HUES64 (cell line): Measurements from ENCODE around the gene SEC14L6. TPM values are rescaled to one million over a fixed set of nuclear protein-coding genes. Genes with fewer than 3 reads are reported as not detected.
"Not testable (repeated sequence)": the region's sequence is repeated elsewhere in the genome, so short reads cannot be mapped to it uniquely, and the experiment has no call there.

Experiments used
- H3K27ac ChIP-seq: 2 replicates; pipeline ENCODE4 v1.7.0; 2013; ENCODE audit warnings: low read depth, low read length, inconsistent platforms
- H3K27me3 ChIP-seq: 2 replicates; pipeline ENCODE4 v1.6.1; 2013; ENCODE audit warnings: mild to moderate bottlenecking, low read length; ENCODE audit not compliant: insufficient read depth
- H3K36me3 ChIP-seq: 2 replicates; pipeline ENCODE4 v1.6.1; 2013; ENCODE audit warnings: mild to moderate bottlenecking, low read length; ENCODE audit not compliant: insufficient read depth
- H3K4me1 ChIP-seq: 2 replicates; pipeline ENCODE4 v1.6.1; 2013; ENCODE audit warnings: mild to moderate bottlenecking, low read length, moderate library complexity; ENCODE audit not compliant: insufficient read depth
- H3K4me3 ChIP-seq: 2 replicates; pipeline ENCODE4 v1.5.1; 2013; ENCODE audit warnings: mild to moderate bottlenecking, low read length, moderate library complexity
- H3K9ac ChIP-seq: 2 replicates; pipeline ENCODE4 v1.6.1; 2013; ENCODE audit warnings: mild to moderate bottlenecking, low read depth, low read length
- H3K9me3 ChIP-seq: 2 replicates; pipeline ENCODE4 v1.6.1; 2013; ENCODE audit warnings: low read depth, low read length; ENCODE audit not compliant: insufficient read depth
- WGBS: fragments of 150-250, 120-280 bp; methylation state at CpG from one replicate; pipeline ENCODE4 v1.1.7; 2013; ENCODE audit warnings: missing lambda C conversion rate; 5-methylcytosine and 5-hydroxymethylcytosine counted together
- polyA plus RNA-seq, 2 experiments: library from polyadenylated mRNA; stranded (reverse); fragments of 50-300 nt; gene quantifications; one replicate each; pipeline ENCODE4 v1.2.3, GENCODE V29; 2013

SEC14L6 gene
- 0.95 TPM for polyA plus RNA-seq (2013, experiment 1 of 2)
- 0.95 TPM for polyA plus RNA-seq (2013, experiment 2 of 2)

GRCh38 chr22:30546616-30547015 lies at the start of gene SEC14L6:
SEC14L6 (minus strand) TSS chr22:30546741; CDS start chr22:30546682, 59 bp downstream.
- Histone ChIP-seq H3K27me3 (peaks cover 24% of the 10 kb centered on the region), H3K9me3 (no peaks in the 10 kb centered on the region), H3K9ac (no peak within 1 kb of the TSS), H3K27ac (no peak within 1 kb of the TSS), H3K4me1 (no peaks in the 10 kb centered on the region), H3K36me3 (no peaks in the 10 kb centered on the region), H3K4me3 (no peak within 1 kb of the TSS)
- 95% methylated on average over 7 of the region's 7 CpGs for WGBS

DNA sequence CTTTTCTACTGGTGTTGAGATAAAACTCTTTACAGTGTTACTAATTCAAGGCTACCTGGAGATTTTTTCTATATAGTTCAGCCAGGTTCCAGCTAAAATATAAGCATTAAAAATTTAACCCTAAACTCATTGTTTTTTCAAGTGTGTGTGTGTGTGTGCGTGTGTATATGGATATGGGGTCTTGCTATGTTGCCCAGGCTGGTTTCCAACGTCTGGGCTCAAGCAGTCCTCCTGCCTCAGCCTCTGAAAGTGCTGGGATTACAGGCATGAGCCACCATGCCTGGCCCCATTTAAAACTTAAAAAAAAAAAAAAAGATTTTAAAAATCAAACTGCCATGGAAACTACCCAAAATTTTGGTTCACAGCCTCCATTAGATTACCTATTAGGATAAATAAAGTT lies 49.7 kb upstream of the SEC14L6 start:
- no peak overlapping the region for H3K4me3 ChIP-seq
- H3K4me1 ChIP-seq = no peaks in the 10 kb centered on the region
- no peak overlapping the region for H3K27ac ChIP-seq
- H3K27me3 ChIP-seq = peaks cover 17% of the 10 kb centered on the region; the same call in 1 of the 2 replicates
- no peak overlapping the region for H3K9ac ChIP-seq
- H3K9me3 ChIP-seq = no peaks in the 10 kb centered on the region
- WGBS = 96% methylated on average over 2 of the region's 2 CpGs
- no peaks in the 10 kb centered on the region for H3K36me3 ChIP-seq

DNA sequence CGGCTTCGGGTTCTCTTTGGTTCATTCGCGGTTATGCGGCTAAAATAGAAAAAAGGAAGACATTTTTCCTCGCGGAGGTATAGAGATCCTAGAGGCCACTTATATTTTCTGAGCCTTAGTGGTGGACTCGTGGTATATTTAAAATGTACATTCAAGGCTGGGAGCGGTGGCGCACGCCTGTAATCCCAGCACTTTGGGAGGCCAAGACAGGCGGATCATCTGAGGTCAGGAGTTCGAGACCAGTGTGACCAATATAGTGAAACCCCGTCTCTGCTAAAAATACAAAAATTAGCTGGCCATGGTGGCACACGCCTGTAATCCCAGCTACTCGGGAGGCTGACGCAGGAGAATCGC lies 45.8 kb upstream of the SEC14L6 start:
- H3K4me1 ChIP-seq, H3K27ac ChIP-seq, H3K4me3 ChIP-seq, H3K9me3 ChIP-seq, H3K9ac ChIP-seq: not testable (repeated sequence)
- Histone ChIP-seq H3K36me3 (peaks cover 26% of the 10 kb centered on the region), H3K27me3 (peaks cover 17% of the 10 kb centered on the region; the same call in 1 of the 2 replicates)
- 52% methylated on average over 18 of the region's 18 CpGs for WGBS

DNA sequence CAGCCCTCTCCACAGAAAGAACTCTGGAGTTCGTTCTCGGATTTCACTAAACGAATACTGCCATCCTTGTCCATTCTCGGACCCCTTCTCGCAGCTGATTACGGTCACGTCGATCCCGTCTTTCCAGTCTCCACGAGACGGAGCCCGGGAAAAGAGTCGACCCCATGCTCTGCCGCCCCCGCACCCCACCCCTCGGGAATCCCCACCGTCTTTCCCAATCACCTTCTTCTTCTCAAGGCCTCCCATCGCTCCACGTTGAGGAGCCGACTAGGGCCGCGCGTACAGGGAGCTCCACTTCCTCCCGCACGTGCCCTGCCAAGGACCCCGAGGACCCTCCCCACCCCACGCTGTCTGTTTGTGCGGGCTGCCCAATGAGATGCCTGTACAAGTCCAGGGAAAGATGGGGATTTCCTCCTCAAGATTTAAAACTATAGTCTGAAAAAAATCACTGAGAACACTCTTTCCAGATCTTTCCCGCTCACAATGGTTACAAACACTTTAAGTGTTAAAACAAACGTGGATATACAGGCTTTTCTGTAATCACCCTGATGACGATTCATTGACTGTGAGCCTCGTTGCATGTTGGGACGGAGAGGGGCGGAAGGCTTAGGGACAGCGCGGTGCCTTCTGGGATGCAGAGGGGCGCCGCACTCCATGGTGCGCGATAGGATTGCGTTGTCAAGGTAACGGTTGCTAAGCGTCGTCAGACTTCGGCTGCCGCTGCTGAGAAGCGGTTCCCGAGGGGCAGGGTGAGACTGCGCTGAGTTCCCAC lies 45.2 kb upstream of the SEC14L6 start, which contains the start of gene PES1:
Gene PES1, minus strand, starts transcription at position 323 of the 772 bp plus-strand sequence. Its CDS starts 77 bp downstream, at position 246.
- no peaks in the 10 kb centered on the region for H3K9me3 ChIP-seq
- under 1% methylated on average over 49 of the region's 49 CpGs for WGBS
- H3K27ac ChIP-seq = peak within 1 kb of the TSS; percentile 72
- peaks cover 9% of the 10 kb centered on the region; the same call in 1 of the 2 replicates for H3K4me1 ChIP-seq
- peaks cover 31% of the 10 kb centered on the region for H3K36me3 ChIP-seq
- peak within 1 kb of the TSS; percentile 95 for H3K9ac ChIP-seq
- H3K4me3 ChIP-seq = peak within 1 kb of the TSS; percentile 95
- H3K27me3 ChIP-seq = peaks cover 17% of the 10 kb centered on the region; the same call in 1 of the 2 replicates

DNA sequence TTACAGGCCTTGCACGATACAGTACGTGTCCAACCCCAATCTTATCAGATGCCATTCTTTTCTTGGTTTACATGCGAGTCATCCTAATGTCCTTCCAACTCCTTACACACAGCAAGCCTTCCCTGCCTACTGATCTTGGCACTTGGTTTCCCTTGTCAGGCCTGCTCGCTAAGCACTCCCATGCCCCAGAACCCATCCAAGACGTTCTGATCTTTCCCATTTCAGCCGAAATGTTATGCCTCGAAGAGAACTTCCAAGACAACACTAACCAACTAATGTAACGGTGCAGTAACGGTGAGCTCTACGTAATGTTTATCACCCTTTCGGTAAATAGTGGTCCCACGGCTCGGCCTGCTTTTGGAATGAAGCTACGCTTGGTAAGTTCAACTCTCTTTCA lies 44.6 kb upstream of the SEC14L6 start:
- Histone ChIP-seq H3K9ac (peak overlapping the region; percentile 95), H3K27me3 (peaks cover 17% of the 10 kb centered on the region; the same call in 1 of the 2 replicates), H3K36me3 (peaks cover 37% of the 10 kb centered on the region), H3K27ac (peak overlapping the region; percentile 72; the same call in 1 of the 2 replicates), H3K4me1 (peaks cover 9% of the 10 kb centered on the region; the same call in 1 of the 2 replicates), H3K9me3 (no peaks in the 10 kb centered on the region), H3K4me3 (peak overlapping the region; percentile 95)
- 5% methylated on average over 14 of the region's 14 CpGs for WGBS

GRCh38 chr22:30586414-30586813 lies 39.9 kb upstream of the SEC14L6 start:
- H3K4me3 ChIP-seq = no peak overlapping the region
- WGBS = 99% methylated on average over 8 of the region's 8 CpGs
- H3K9me3 ChIP-seq = no peaks in the 10 kb centered on the region
- H3K4me1 ChIP-seq = peaks cover 9% of the 10 kb centered on the region; the same call in 1 of the 2 replicates
- peaks cover 82% of the 10 kb centered on the region for H3K36me3 ChIP-seq
- H3K27me3 ChIP-seq = no peaks in the 10 kb centered on the region
- no peak overlapping the region for H3K9ac ChIP-seq
- no peak overlapping the region for H3K27ac ChIP-seq

DNA sequence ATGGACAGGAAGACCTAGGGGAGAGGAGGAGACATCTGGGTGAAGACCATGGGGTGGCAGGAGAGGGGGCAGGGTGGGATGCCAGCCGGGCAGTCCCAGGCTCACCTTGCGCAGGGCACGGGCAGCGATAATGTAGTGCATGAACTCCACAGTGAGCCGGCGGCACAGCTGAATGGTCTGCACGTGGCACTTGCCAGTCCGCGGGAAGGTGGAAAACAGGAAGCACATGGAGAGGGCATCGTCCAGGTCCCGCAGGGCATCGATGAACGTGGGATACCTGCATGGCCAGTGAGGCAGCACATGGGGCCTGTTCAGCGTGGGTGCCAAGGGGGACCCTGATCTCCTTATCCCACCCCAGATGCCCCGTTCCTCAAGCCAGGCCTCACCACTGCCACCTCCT lies 37.9 kb upstream of the SEC14L6 start:
- peaks cover 98% of the 10 kb centered on the region for H3K36me3 ChIP-seq
- no peak overlapping the region for H3K27ac ChIP-seq
- no peak overlapping the region for H3K9ac ChIP-seq
- H3K4me1 ChIP-seq = no peaks in the 10 kb centered on the region
- H3K9me3 ChIP-seq = no peaks in the 10 kb centered on the region
- H3K4me3 ChIP-seq = no peak overlapping the region
- WGBS = 95% methylated on average over 15 of the region's 15 CpGs
- no peaks in the 10 kb centered on the region for H3K27me3 ChIP-seq

DNA sequence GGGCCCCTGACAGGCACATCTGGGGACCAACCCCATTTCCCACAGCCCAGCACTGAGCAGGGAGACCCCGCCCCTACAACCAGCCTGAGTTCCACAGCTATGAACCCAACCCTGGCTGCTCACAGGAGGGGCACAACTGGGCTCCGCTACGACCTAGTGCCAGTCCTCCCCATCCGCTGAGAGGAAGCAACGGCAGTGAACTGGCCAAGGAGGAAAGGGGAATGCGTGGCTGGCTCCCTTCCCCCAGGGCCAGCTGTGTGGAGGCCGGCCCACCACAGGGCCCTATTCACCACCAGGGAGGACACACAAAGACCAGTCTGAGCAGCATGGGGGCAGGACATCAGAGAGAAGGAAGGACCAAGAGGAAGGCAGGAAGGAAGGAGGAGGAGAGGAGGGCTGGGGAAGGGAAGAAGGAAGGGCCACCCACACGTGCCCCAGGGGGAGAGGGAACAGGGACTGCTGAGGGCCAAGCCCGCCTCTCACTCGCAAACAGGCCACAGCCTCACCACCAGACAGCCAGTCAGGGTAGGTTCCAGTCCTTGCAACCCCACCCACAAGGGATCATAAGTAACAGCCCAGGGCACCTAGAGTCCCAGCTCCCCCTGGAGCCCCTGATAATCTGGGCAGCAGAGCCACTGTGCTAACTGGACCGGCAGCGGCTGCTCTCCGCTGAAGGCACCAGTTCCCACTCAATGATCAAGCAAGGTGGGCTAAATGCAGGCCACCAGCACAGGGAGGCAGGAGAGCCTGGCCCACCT lies 36.4 kb upstream of the SEC14L6 start:
- H3K27me3 ChIP-seq = no peaks in the 10 kb centered on the region
- H3K9me3 ChIP-seq = no peaks in the 10 kb centered on the region
- H3K4me1 ChIP-seq = no peaks in the 10 kb centered on the region
- peaks cover 98% of the 10 kb centered on the region for H3K36me3 ChIP-seq
- no peak overlapping the region for H3K4me3 ChIP-seq
- WGBS = 84% methylated on average over 13 of the region's 13 CpGs
- H3K27ac ChIP-seq = no peak overlapping the region
- no peak overlapping the region for H3K9ac ChIP-seq

- peaks cover 98% of the 10 kb centered on the region for H3K36me3 ChIP-seq
- H3K4me3 ChIP-seq = no peak overlapping the region
- H3K4me1 ChIP-seq = no peaks in the 10 kb centered on the region
- H3K9me3 ChIP-seq = no peaks in the 10 kb centered on the region
- no peak overlapping the region for H3K27ac ChIP-seq
- 95% methylated on average over 6 of the region's 6 CpGs for WGBS
- no peaks in the 10 kb centered on the region for H3K27me3 ChIP-seq
- H3K9ac ChIP-seq = no peak overlapping the region
These were observed 35.5 kb upstream of the SEC14L6 start for GRCh38 chr22:30582051-30582450.

GRCh38 chr22:30580896-30581295 lies 34.4 kb upstream of the SEC14L6 start:
- Histone ChIP-seq H3K36me3 (peaks cover 98% of the 10 kb centered on the region), H3K4me1 (no peaks in the 10 kb centered on the region), H3K4me3 (no peak overlapping the region), H3K9me3 (no peaks in the 10 kb centered on the region), H3K9ac (no peak overlapping the region), H3K27me3 (no peaks in the 10 kb centered on the region), H3K27ac (no peak overlapping the region)
- 91% methylated on average over 6 of the region's 6 CpGs for WGBS

GRCh38 chr22:30578481-30578880 lies 31.9 kb upstream of the SEC14L6 start:
- WGBS = 95% methylated on average over 12 of the region's 12 CpGs
- Histone ChIP-seq H3K9ac (no peak overlapping the region), H3K4me1 (no peaks in the 10 kb centered on the region; the same call in 1 of the 2 replicates), H3K36me3 (peaks cover 80% of the 10 kb centered on the region), H3K9me3 (no peaks in the 10 kb centered on the region), H3K27me3 (no peaks in the 10 kb centered on the region), H3K4me3 (no peak overlapping the region), H3K27ac (no peak overlapping the region)
